AG04450 (cell line): ENCODE data around the gene MAPRE2. TPM values are rescaled to one million over a fixed set of nuclear protein-coding genes. Genes with fewer than 3 reads are reported as not detected.

Experiments used
- CTCF ChIA-PET: fragments of 300-600, 350-600 bp; formaldehyde crosslinking; extraction: SDS; loops from one replicate; lab custom pipeline; 2022; ENCODE audit warnings: antibody characterized with exemption, inconsistent platforms; lab: Charles Lee
- POLR2A ChIA-PET: fragments of 350-600 bp; formaldehyde crosslinking; extraction: SDS; loops from one replicate; lab custom pipeline; 2021; ENCODE audit warnings: antibody characterized with exemption, inconsistent platforms; lab: Yijun Ruan, JAX
- DNase-seq: peaks from one replicate; pipeline ENCODE4 v3.0.0-alpha.2; 2011; ENCODE audit warnings: low read depth, low spot score
- H3K27ac ChIP-seq: one replicate; pipeline ENCODE4 v1.5.1; 2012; ENCODE audit warnings: low read depth, low read length, control low read depth
- H3K27me3 ChIP-seq: one replicate; pipeline ENCODE4 v1.6.0; 2012; ENCODE audit warnings: low read length; ENCODE audit not compliant: control insufficient read depth, insufficient read depth
- H3K4me3 ChIP-seq: 2 replicates; pipeline ENCODE4 v1.5.1; 2011; ENCODE audit warnings: mild to moderate bottlenecking, low read depth, low read length, control low read depth
- H3K9me3 ChIP-seq: 2 replicates; pipeline ENCODE4 v1.5.1; 2012; ENCODE audit warnings: low read length; ENCODE audit not compliant: control insufficient read depth, insufficient read depth
- CTCF ChIP-seq: IDR thresholded peaks from 2 replicates; pipeline ENCODE4 v1.5.1; 2011; ENCODE audit warnings: low read depth, low read length, control low read depth, inconsistent platforms
- polyA plus RNA-seq: library from polyadenylated mRNA; depleted of rRNA; stranded (reverse); fragments of >200 nt; gene quantifications from 2 replicates; pipeline ENCODE4 v1.2.3, GENCODE V29; 2011; rRNA removed
- small RNA-seq: library from RNA; depleted of rRNA; stranded (forward); fragments of <200 nt; gene quantifications from one replicate; pipeline ENCODE3, GENCODE V24; 2012; ENCODE audit warnings: low read depth; ENCODE audit not compliant: insufficient read length

Gene MAPRE2
- polyA plus RNA-seq, 1 experiment, result 48.8 TPM

- no peak for TF ChIP-seq CTCF
- ChIA-PET POLR2A (no interaction called here), CTCF (no interaction called here)
Measured at GRCh38 chr18:35192415-35192814, 151.2 kb downstream of the MAPRE2 start.

More at GRCh38 chr18:35192415-35192814, 151.2 kb downstream of the MAPRE2 start:
- no peak for DNase-seq
- Histone ChIP-seq H3K9me3 (no peaks in the 10 kb centered on the region), H3K27ac (no peak overlapping the region), H3K4me3 (no peak overlapping the region), H3K27me3 (no peaks in the 10 kb centered on the region)

Small RNA genes lying within 50 kb of the gene (small RNA-seq; reads per million reads assigned to genes)
- not detected for gene AC015967.2

Other genes with a start within 250 kb of the MAPRE2 start
- 9.7 and 11.0 TPM in 2 replicates for gene ZNF397, start 199.6 kb downstream of the MAPRE2 start, polyA plus RNA-seq
- 14.4 and 14.5 TPM in 2 replicates for gene ZSCAN30, start 248.8 kb downstream of the MAPRE2 start, polyA plus RNA-seq